ENCODE data around the gene EGLN2.
"Not testable (repeated sequence)": the region's sequence is repeated elsewhere in the genome, so short reads cannot be mapped to it uniquely, and the experiment has no call there.

The EGLN2 gene

GRCh38 chr19:40776932-40777644 lies 21.9 kb upstream of the EGLN2 start:
- peak; percentile 74 for DNase-seq

DNA sequence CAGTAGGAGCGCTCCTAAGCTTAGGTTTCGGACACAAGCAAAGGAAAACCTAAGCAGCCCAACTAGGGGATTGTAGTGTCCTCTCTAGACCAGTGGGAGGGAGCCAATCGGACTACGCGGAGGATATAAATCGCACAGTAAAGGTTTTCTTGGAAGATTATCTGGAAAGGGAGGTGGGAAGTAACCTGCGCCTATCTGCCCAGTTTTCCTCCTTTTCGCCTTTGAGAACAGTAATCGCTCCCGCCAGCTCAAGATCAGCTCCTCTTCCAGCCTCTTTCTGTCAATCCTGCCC lies 21.4 kb upstream of the EGLN2 start:
- no peak for DNase-seq

GRCh38 chr19:40777937-40778705 lies 20.9 kb upstream of the EGLN2 start, which contains the start of gene RAB4B:
RAB4B (plus strand) TSS chr19:40778247; CDS start chr19:40778376, 129 bp downstream.
- peak; percentile 99 for DNase-seq

- no peak for DNase-seq
Observed at GRCh38 chr19:40778706-40779284, 20.2 kb upstream of the EGLN2 start.

GRCh38 chr19:40780582-40780981 lies 18.4 kb upstream of the EGLN2 start:
- DNase-seq: no peak

GRCh38 chr19:40781140-40781539 lies 17.9 kb upstream of the EGLN2 start:
- DNase-seq: no peak

DNA sequence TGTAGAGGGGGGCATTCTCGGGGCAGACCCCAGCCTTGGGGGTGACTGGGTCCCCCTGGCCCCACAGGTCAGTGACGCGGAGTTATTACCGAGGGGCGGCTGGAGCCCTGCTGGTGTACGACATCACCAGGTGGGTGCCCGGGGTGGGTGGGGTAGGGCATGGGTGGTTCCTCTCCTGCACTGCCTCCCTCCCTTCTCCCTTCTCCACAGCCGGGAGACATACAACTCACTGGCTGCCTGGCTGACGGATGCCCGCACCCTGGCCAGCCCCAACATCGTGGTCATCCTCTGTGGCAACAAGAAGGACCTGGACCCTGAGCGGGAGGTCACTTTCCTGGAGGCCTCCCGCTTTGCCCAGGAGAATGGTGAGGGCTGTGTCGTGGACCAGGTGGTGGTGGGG lies 15.3 kb upstream of the EGLN2 start:
- DNase-seq: no peak

DNA sequence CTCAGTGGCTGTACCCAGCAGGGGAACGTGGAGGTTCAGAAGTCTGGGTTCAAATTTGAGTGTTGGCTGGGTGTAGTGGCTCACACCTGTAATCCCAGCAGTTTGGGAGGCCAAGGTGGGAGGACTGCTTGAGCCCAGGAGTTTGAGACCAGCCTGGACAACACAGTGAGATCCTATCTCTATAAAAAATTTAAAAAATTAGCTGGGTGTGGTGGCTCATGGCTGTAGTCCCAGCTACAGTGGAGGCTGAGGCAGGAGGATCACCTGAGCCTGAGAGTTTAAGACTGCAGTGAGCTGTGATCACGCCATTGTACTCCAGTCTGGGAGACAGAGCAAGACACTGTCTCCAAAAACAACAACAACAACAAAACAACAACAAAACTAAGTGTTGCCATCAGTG lies 14.8 kb upstream of the EGLN2 start:
- DNase-seq: not testable (repeated sequence)

DNA sequence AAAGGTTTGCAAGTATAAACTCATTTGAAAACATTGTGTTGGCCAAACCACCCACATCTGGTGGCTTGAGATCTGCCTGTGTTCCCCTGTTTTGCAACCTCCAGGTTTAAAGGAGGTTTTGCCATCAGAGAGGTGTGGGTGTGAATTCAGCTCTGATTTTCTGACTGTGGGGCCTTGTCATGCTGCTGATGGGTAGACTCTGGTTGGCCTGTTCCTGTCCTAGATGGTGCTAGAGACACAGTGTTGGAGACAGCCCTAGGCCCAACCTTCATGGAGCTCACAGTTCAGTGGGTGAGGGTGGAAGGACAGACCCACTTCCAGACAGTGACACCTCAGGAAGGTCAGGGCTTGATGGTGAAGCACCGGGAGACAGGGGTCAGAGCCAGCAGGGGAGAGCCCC lies 13.5 kb upstream of the EGLN2 start:
- DNase-seq: no peak

DNA sequence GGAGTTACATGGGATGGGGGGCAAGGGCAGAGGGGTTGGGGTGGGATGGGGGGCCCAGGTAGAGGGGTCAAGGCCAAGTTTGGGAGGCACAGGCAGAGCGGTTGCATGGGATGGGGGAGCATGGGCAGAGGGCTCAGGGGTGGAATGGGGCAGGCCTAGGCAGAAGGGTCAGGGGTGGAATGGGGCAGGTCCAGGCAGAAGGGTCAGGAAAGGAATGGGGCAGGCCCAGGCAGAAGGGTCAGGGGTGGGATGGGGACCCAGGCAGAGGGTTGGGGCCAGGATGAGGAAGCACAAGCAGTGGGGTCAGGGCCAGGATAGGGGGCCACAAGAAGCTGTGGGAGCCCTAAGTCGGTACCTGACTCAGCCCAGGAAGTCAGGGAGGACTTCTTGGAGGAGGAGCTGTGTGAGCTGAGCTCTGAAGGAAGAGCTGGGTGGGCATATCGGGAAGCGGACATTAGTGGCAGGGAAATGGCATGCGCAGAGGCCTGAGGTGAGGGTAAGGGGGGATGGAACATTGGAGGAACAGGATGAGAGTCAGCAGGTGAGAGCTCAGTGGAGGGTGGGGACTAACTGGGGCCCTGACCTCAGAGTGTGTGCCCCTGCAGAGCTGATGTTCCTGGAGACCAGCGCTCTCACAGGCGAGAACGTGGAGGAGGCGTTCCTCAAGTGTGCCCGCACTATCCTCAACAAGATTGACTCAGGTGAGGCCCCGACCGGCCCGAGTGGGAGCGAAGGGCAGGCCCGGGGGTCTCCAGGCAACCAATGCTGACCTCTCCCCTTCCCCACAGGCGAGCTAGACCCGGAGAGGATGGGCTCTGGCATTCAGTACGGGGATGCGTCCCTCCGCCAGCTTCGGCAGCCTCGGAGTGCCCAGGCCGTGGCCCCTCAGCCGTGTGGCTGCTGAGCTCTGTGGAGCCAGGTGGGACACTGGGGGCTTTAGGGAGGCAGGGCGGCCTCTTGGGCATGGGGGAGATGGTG lies 12.6 kb upstream of the EGLN2 start:
- DNase-seq: no peak

- no peak for DNase-seq
Observed at GRCh38 chr19:40791349-40791748, 7.6 kb upstream of the EGLN2 start.

- no peak for DNase-seq
Observed at GRCh38 chr19:40791996-40792395, 7.0 kb upstream of the EGLN2 start.

- DNase-seq: no peak
Observed at GRCh38 chr19:40797166-40797962, 1.6 kb upstream of the EGLN2 start.

DNA sequence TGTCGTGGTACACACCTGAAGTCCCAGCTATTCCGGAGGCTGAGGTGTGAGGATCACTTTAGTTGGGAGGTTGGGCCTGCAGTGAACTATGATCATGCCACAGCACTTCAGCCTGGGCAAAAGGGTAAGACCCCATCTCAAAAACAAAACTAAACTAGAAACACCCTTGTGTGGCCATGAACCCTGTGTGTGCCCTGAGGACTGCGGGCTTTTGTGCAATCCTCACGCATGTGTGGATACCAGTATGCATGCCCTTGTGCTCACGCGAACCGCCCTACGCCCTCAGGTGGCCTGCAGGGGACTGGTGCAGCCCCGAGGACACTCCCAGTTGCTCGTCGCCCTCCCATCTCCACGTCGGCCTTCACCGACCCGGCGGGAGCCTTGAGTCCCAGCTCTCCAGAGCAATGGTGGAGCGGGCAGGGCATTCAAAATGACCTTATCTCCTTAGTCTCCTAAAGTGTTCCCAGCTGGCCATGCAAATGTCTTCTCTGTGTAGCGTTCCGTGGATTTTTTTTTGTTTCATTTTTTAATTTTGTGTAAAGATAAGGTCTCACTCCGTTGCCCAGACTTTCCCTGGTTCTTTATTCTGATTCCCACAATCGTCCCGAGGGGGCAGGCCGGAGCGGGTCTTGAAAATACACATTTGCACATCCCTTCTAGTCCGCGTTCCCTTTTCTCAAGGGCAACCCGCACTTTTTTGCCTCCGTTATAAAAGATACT lies 868 bp upstream of the EGLN2 start:
- no peak for DNase-seq

DNA sequence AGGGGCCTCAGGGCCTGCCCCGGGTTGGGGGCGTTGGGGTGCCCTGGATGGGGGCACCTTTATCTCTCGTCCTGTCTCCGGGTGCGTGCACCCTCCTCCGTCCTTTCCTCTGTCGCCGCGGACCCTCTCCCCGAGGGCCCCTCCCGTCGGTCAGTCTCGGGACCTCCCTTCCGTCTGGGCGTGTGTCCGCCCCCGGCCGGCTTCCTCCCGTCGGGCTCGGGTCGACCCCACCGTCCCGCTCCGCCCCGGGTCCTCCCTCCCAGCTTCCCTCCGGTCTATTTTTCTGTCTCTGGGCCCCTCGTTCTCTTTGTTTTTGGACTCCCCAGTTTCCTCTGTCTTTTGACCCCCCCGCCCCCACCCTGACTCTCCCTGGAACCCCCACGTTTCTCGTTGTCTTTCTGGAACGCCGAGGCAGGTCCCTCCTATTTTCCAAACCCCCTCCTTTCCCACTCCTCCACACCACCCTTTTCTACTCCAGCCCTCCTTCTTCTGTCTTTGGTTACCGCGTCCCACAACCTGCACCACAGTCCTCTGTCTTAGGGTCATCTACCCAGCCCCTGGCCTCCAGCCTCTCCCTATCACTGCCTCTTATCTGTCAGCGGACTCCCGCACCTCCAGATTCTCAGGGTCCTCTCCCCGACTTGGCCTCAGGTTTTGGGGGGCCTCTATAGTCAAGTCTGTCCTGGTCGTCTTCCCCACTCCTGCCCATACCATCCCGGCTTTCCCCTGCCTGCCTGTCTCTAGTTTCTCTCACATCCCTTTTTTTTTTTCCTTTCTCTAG lies 757 bp downstream of the EGLN2 start:
- DNase-seq: no peak

GRCh38 chr19:40800339-40800996 lies 1.5 kb downstream of the EGLN2 start:
- DNase-seq: no peak

DNA sequence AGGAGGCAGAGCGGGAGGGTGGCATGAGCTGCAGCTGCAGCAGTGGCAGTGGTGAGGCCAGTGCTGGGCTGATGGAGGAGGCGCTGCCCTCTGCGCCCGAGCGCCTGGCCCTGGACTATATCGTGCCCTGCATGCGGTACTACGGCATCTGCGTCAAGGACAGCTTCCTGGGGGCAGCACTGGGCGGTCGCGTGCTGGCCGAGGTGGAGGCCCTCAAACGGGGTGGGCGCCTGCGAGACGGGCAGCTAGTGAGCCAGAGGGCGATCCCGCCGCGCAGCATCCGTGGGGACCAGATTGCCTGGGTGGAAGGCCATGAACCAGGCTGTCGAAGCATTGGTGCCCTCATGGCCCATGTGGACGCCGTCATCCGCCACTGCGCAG lies 2.0 kb downstream of the EGLN2 start:
- no peak for DNase-seq

- no peak for DNase-seq
Observed at GRCh38 chr19:40801426-40802299, 2.7 kb downstream of the EGLN2 start.
